Stimulated activated CD4-positive, alpha-beta T cell treated with anti-CD3 and anti-CD28 coated beads, Interleukin-4, amount 100 ng/mL, for 4 hours (primary cell): Measurements from ENCODE around the gene NGFR.
"Not testable (repeated sequence)": the region's sequence is repeated elsewhere in the genome, so short reads cannot be mapped to it uniquely, and the experiment has no call there.

Experiments used
- DNase-seq, 2 experiments: peaks; one replicate each; pipeline ENCODE4 v3.0.0-alpha.2; 2020

NGFR gene

GRCh38 chr17:49497148-49498028 is 2.3 kb downstream of the NGFR start:
- DNase-seq = peak in 1 of 2 experiments; percentile 11

DNA sequence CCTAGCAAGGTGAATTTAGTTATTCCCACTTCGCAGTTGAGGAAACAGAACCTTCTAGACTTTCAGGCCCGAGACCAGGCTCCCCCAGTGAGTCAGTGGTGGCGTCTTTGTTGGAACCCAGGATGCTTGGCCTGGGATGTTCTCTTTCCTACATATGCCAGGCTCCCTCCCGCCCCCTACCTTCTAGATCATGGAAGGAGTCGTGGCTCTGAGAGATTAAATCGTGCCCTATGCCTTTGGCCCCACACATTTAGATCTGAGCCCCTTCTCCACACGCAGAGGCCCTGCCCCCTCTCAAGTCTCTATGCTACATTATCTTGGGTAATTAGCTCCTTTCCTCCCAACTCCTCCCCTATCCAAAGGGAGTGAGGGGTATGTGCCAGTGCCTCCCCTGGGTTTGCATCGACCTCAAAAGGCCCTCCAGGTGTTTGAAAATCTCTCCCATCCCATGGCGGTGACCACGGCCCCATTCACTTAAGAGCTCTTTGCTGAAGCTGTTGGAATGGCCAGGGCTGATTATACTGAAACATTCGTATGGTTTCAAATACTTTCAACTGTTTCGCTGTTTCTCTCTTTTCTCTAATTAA is 3.0 kb downstream of the NGFR start:
- no peak for DNase-seq

DNA sequence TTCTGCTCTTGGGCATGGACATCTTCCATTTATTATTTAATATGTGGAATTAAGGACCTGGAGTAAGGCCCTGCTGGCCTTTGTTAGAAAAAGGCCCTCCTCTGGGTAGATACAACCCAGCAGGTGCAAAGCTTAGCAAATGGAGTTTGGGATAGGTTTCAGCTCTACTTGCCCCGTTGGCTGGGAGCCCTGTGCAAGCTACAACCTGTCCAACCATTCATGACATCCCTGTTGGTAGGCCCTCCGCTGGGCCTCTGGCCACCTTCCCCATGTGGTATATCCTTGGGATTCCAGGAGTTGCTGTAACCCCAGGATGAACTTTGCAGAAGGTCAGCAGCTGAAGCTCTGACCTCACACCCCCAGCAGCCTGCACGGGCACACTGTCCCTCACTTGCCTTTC is 6.4 kb downstream of the NGFR start:
- no peak for DNase-seq

GRCh38 chr17:49502254-49502653 is 7.2 kb downstream of the NGFR start:
- DNase-seq = no peak

- not testable (repeated sequence) for DNase-seq
Observed at GRCh38 chr17:49502680-49503079, 7.6 kb downstream of the NGFR start.

DNA sequence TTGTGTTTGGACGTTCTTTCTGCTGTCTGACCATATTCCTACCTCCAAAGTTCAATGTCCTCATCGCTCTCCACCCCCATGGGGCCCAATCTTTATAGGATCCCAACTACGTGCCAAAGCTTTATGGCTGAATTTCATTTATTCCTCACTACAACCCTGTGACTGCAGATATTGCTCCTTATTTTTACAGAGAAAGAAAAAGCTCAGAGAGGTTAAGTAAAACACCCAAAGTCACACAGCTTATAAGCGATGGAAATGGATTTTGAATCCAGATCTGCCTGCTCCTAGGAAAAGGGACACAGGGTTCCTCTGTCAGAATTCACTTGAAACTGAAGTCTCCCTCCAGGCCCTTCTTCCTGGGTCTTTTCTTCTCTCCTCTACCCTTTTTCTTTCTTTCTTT is 9.3 kb downstream of the NGFR start:
- DNase-seq = no peak

DNA sequence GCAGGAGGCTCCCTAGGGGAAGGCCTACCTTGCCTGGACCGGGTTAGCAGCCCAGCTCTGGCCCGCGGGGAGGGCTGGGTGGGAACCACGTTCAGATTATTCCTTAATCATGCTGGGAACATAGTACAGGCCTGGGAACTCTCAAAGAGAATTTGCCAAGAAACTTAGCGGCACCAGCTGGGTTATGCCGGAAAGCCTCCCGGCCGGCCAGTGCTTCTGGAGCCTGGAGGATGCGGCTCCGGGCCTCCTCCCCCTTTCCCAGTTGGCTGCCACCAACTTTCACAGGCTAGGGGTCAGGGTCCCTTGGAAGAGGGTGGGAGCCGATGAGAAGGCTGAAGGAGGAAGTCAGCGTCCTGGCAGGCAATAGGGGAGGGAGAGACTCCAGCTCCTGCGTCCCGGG is 10.8 kb downstream of the NGFR start:
- DNase-seq = no peak

- DNase-seq = no peak
Observed at GRCh38 chr17:49506282-49506681, 11.2 kb downstream of the NGFR start.

DNA sequence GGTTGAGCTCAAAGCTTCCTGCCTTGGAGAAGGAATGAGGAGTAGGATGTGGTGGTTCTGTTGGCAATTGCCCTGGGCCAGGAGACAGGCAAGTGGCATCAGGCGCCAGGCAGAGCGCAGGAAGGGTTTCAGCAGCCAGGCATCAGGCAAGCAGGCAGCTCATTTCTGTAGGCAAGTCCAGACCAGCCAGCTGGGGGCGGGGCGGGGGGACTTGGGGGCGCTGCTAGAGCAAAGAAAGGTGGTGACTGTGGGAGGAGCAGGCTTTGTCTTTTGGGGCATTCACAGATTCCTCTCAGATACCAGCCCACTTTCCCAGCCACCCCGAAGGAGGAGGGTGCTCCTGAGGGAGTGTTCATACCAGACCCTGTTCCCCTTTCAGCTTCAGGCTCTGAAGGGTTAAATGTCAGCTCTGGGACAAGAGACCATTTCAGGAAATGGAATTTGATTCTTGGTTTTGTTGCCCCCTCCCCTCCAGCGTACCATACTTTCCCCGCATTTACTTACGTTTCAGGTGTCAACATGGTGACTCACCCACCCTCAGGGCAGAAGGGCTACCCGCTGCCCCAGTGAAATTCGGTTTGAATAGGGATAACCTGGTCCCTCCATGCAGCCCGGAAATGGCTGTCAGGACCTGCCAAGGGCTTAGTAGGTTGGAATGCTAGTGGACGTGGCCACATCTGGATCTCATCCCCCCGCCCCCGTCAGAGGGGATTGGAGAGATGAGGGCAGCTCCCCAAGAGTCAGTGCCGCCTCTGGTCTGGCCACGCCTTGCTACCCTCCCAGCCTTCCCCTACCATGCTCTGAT is 13.2 kb downstream of the NGFR start:
- no peak for DNase-seq

- DNase-seq = no peak
Observed at GRCh38 chr17:49508866-49509587, 13.9 kb downstream of the NGFR start.

- DNase-seq = no peak
Observed at GRCh38 chr17:49509588-49509917, 14.5 kb downstream of the NGFR start.

- DNase-seq = no peak
Observed at GRCh38 chr17:49510059-49510719, 15.1 kb downstream of the NGFR start.

DNA sequence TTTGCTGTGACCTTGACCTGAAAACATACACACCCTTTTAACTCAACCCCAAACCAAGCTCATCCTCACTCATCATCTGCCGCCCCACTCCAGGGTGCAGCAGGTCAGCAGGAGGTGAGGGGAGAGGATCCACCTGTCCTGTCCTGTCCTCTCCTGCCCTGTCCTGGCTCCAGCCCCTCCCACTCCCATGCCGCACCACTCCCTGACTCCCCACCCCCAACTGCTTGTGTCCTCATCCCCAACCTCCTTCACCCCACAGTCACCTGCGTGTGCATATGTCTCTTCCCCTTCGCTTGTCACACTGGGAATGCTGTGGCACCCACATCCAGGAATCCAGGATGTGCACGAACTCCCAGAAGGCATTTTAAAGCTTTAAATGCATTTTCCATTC is 15.6 kb downstream of the NGFR start:
- no peak for DNase-seq

GRCh38 chr17:49511810-49512209 is 16.7 kb downstream of the NGFR start:
- no peak for DNase-seq

GRCh38 chr17:49512296-49513043 is 17.4 kb downstream of the NGFR start:
- no peak for DNase-seq

- no peak for DNase-seq
Observed at GRCh38 chr17:49513044-49513395, 17.9 kb downstream of the NGFR start.

- DNase-seq = no peak
Observed at GRCh38 chr17:49513641-49514040, 18.5 kb downstream of the NGFR start.

GRCh38 chr17:49514071-49514721 is 19.1 kb downstream of the NGFR start:
- DNase-seq = no peak

- no peak for DNase-seq
Observed at GRCh38 chr17:49515196-49515770, 20.2 kb downstream of the NGFR start.

- DNase-seq = no peak
Observed at GRCh38 chr17:49516180-49516579, 21.1 kb downstream of the NGFR start.
